ENCODE data around the gene LYRM1. TPM values are rescaled to one million over a fixed set of nuclear protein-coding genes. Genes with fewer than 3 reads are reported as not detected.

LYRM1 gene
- total RNA-seq, 3 donors from 2014 or later, result 16.4 to 25.2 (median 17.3) TPM

- no peaks in the 10 kb centered on the region for H3K36me3 ChIP-seq (ENCODE audit: low read depth)
- peak overlapping the region; percentile 73 for H3K4me3 ChIP-seq
- no peak for TF ChIP-seq CTCF (IDR thresholded peaks at IDR 0.05)
- ATAC-seq (no peak), DNase-seq (peak in 2 of 3 donors; percentile 64 to 74)
- intact Hi-C loops (cut with DNase I, micrococcal nuclease), result no loop called here
- no peaks in the 10 kb centered on the region for H3K9me3 ChIP-seq
- H3K4me1 ChIP-seq (ENCODE audit: low read depth), result peaks cover 32% of the 10 kb centered on the region
Observed at GRCh38 chr16:20899477-20900298, 883 bp upstream of the LYRM1 start.

- Histone ChIP-seq H3K9me3 (no peaks in the 10 kb centered on the region), H3K36me3 (ENCODE audit: low read depth) (no peaks in the 10 kb centered on the region), H3K4me3 (peak overlapping the region; percentile 73), H3K4me1 (ENCODE audit: low read depth) (peaks cover 36% of the 10 kb centered on the region)
- DNase-seq, result no peak
- no peak for TF ChIP-seq CTCF (IDR thresholded peaks at IDR 0.05)
- ATAC-seq, result peak; percentile 17
- intact Hi-C loops (cut with DNase I, micrococcal nuclease), result no loop called here
Observed at GRCh38 chr16:20901068-20901435, 481 bp downstream of the LYRM1 start.

- peak overlapping the region; percentile 73 for H3K4me3 ChIP-seq
- H3K4me1 ChIP-seq (ENCODE audit: low read depth), result peaks cover 36% of the 10 kb centered on the region
- ATAC-seq (peak; percentile 37), DNase-seq (peak; percentile 62 to 74 (median 69))
- intact Hi-C loops (cut with DNase I, micrococcal nuclease), result no loop called here
- H3K36me3 ChIP-seq (ENCODE audit: low read depth), result no peaks in the 10 kb centered on the region
- TF ChIP-seq CTCF (IDR thresholded peaks at IDR 0.05), result no peak
- no peaks in the 10 kb centered on the region for H3K9me3 ChIP-seq
Observed at GRCh38 chr16:20901436-20902112, 1.0 kb downstream of the LYRM1 start.

GRCh38 chr16:20902426-20902825 is 1.9 kb downstream of the LYRM1 start:
- intact Hi-C loops (cut with DNase I, micrococcal nuclease), result no loop called here

More at GRCh38 chr16:20902426-20902825, 1.9 kb downstream of the LYRM1 start:
- no peak for TF ChIP-seq CTCF (IDR thresholded peaks at IDR 0.05)
- no peak overlapping the region for H3K4me3 ChIP-seq
- H3K4me1 ChIP-seq (ENCODE audit: low read depth), result peaks cover 36% of the 10 kb centered on the region
- no peaks in the 10 kb centered on the region for H3K9me3 ChIP-seq
- ATAC-seq (no peak), DNase-seq (no peak)
- no peaks in the 10 kb centered on the region for H3K36me3 ChIP-seq (ENCODE audit: low read depth)
